SK-N-SH (cell line): ENCODE data around the gene CFAP100. TPM values are rescaled to one million over a fixed set of nuclear protein-coding genes. Genes with fewer than 3 reads are reported as not detected.

Experiments
- CTCF ChIA-PET: fragments of 300-600, 350-600 bp; formaldehyde crosslinking; extraction: SDS; loops from one replicate; lab custom pipeline; 2021; lab: Yijun Ruan, JAX
- POLR2A ChIA-PET: fragments of 350-600 bp; sonication (Branson Sonifier 250); formaldehyde crosslinking; extraction: SDS; loops from one replicate; lab custom pipeline; 2020; ENCODE audit warnings: antibody characterized with exemption, inconsistent platforms; lab: Yijun Ruan, JAX
- DNase-seq: peaks from one replicate; pipeline ENCODE4 v3.0.0; 2012
- H2AFZ ChIP-seq: fragments of 200-600 bp; sonication (generic); 2 replicates; pipeline ENCODE4 v1.8.1; 2016; ENCODE audit warnings: antibody characterized with exemption, mild to moderate bottlenecking, low read depth
- H3F3A ChIP-seq: fragments of 200-600 bp; sonication (generic); replicated peaks from 2 replicates; pipeline ENCODE3; 2016; ENCODE audit warnings: antibody characterized with exemption, mild to moderate bottlenecking; ENCODE audit not compliant: insufficient read depth
- H3K27ac ChIP-seq, 2 experiments: fragments of 200-500 bp in 1 of 2; fragments of 200-600 bp in 1 of 2; sonication (Bioruptor generic) in 1 of 2; sonication (generic), shearing (Covaris generic) in 1 of 2; 2 replicates each; pipeline versions ENCODE4 v1.5.1 to v1.6.1; 2014 to 2016; ENCODE audit warnings: low read depth in 2 of 2, inconsistent platforms in 1 of 2, low read length in 1 of 2, mild to moderate bottlenecking in 1 of 2, mixed read lengths in 1 of 2
- H3K27me3 ChIP-seq: fragments of 200-600 bp; sonication (generic), shearing (Covaris generic); 2 replicates; pipeline ENCODE4 v1.6.1; 2016; ENCODE audit warnings: mixed run types; ENCODE audit not compliant: insufficient read depth
- H3K36me3 ChIP-seq, 2 experiments: fragments of 200-500 bp in 1 of 2; fragments of 200-600 bp in 1 of 2; sonication (Bioruptor generic) in 1 of 2; sonication (generic) in 1 of 2; replicated peaks in 1 of 2; 2 replicates each; pipeline versions ENCODE3 to v1.5.1; 2014 to 2016; ENCODE audit warnings: low read length in 1 of 2, mild to moderate bottlenecking in 1 of 2; ENCODE audit not compliant: insufficient read depth in 2 of 2, control insufficient read depth in 1 of 2
- H3K4me1 ChIP-seq, 2 experiments: fragments of 200-500 bp in 1 of 2; fragments of 200-600 bp in 1 of 2; sonication (Bioruptor generic) in 1 of 2; sonication (generic), shearing (Covaris generic) in 1 of 2; 2 replicates each; pipeline versions ENCODE4 v1.5.1 to v1.6.1; 2014 to 2016; ENCODE audit warnings: low read depth in 1 of 2, low read length in 1 of 2, mixed run types in 1 of 2; ENCODE audit not compliant: insufficient read depth in 2 of 2, control insufficient read depth in 1 of 2
- H3K4me2 ChIP-seq: fragments of 200-600 bp; sonication (generic), shearing (Covaris generic); 2 replicates; pipeline ENCODE4 v1.6.1; 2017; ENCODE audit warnings: mixed run types
- H3K4me3 ChIP-seq, 2 experiments: fragments of 200-500 bp in 1 of 2; fragments of 200-600 bp in 1 of 2; sonication (Bioruptor generic) in 1 of 2; sonication (generic), shearing (Covaris generic) in 1 of 2; 2 replicates each; pipeline versions ENCODE4 v1.5.1 to v1.8.1; 2014 to 2016; ENCODE audit warnings: low read depth in 2 of 2, inconsistent platforms in 1 of 2, low read length in 1 of 2, mild to moderate bottlenecking in 1 of 2, mixed read lengths in 1 of 2, moderate library complexity in 1 of 2
- H3K79me2 ChIP-seq: fragments of 200-600 bp; sonication (generic); 2 replicates; pipeline ENCODE4 v1.8.1; 2017; ENCODE audit warnings: mild to moderate bottlenecking; ENCODE audit not compliant: insufficient read depth
- H3K9ac ChIP-seq: fragments of 200-600 bp; sonication (generic); 2 replicates; pipeline ENCODE4 v1.6.1; 2017; ENCODE audit warnings: mixed run types
- H3K9me2 ChIP-seq: fragments of 200-600 bp; sonication (generic); 2 replicates; pipeline ENCODE4 v1.6.1; 2017; ENCODE audit warnings: mixed run types
- H3K9me3 ChIP-seq: fragments of 200-600 bp; sonication (generic); 2 replicates; pipeline ENCODE4 v1.6.1; 2017; ENCODE audit warnings: mixed run types, mild to moderate bottlenecking, moderate library complexity
- H4K20me1 ChIP-seq: fragments of 200-600 bp; sonication (generic); 2 replicates; pipeline ENCODE4 v1.6.1; 2017; ENCODE audit warnings: mild to moderate bottlenecking, mixed run types; ENCODE audit not compliant: insufficient read depth
- CHD2 ChIP-seq: fragments of 150-350 bp; IDR thresholded peaks from 2 replicates; pipeline ENCODE4 v1.6.1; 2018; ENCODE audit warnings: low read length; ENCODE audit not compliant: partially characterized antibody
- ELF1 ChIP-seq: IDR thresholded peaks from 2 replicates; pipeline ENCODE4 v1.4.0; 2012
- FOSL2 ChIP-seq: IDR thresholded peaks from 2 replicates; pipeline ENCODE4 v1.4.0; 2012; ENCODE audit warnings: low read depth, mild to moderate bottlenecking, moderate library complexity, borderline replicate concordance
- FOXJ3 ChIP-seq: sonication (generic); formaldehyde crosslinking; IDR thresholded peaks from 2 replicates; pipeline ENCODE4 v1.5.1; 2020; ENCODE audit warnings: mild to moderate bottlenecking, missing genetic modification reagents
- GABPA ChIP-seq: IDR thresholded peaks from 2 replicates; pipeline ENCODE4 v1.4.0; 2012; ENCODE audit warnings: low read depth, mild to moderate bottlenecking
- JUND ChIP-seq: IDR thresholded peaks from 2 replicates; pipeline ENCODE4 v1.4.0; 2012
- MAX ChIP-seq: IDR thresholded peaks from 2 replicates; pipeline ENCODE4 v1.4.0; 2012; ENCODE audit warnings: low read depth
- MXI1 ChIP-seq: IDR thresholded peaks from 2 replicates; pipeline ENCODE4 v1.6.1; 2012; ENCODE audit warnings: mild to moderate bottlenecking, low read depth, low read length, improper control_type of control experiment
- NRF1 ChIP-seq: IDR thresholded peaks from 2 replicates; pipeline ENCODE4 v1.6.1; 2012; ENCODE audit warnings: low read depth, mild to moderate bottlenecking, low read length
- PBX3 ChIP-seq: IDR thresholded peaks from 2 replicates; pipeline ENCODE4; 2012
- POLR2AphosphoS5 ChIP-seq: IDR thresholded peaks from 2 replicates; pipeline ENCODE4 v1.6.1; 2012; ENCODE audit warnings: low read depth, low read length
- RAD21 ChIP-seq: IDR thresholded peaks from 2 replicates; pipeline ENCODE4 v1.6.1; 2012; ENCODE audit warnings: mild to moderate bottlenecking, low read length
- RFX5 ChIP-seq: IDR thresholded peaks from 2 replicates; pipeline ENCODE4 v1.6.1; 2012; ENCODE audit warnings: mild to moderate bottlenecking, improper control_type of control experiment, low read length
- RXRA ChIP-seq: IDR thresholded peaks from 2 replicates; pipeline ENCODE4 v1.4.0; 2012; ENCODE audit warnings: low read depth, mild to moderate bottlenecking, borderline replicate concordance
- SMC3 ChIP-seq: IDR thresholded peaks from 2 replicates; pipeline ENCODE4 v1.6.1; 2012; ENCODE audit warnings: low read depth, low read length, improper control_type of control experiment
- TAF1 ChIP-seq: IDR thresholded peaks from 2 replicates; pipeline ENCODE4 v1.6.1; 2012; ENCODE audit warnings: low read depth, mild to moderate bottlenecking, low read length, moderate library complexity, borderline replicate concordance
- TCF12 ChIP-seq: IDR thresholded peaks from 2 replicates; pipeline ENCODE4 v1.4.0; 2012
- TEAD4 ChIP-seq: IDR thresholded peaks from 2 replicates; pipeline ENCODE4 v1.4.0; 2012; ENCODE audit warnings: mild to moderate bottlenecking, borderline replicate concordance; ENCODE audit not compliant: insufficient read depth
- USF2 ChIP-seq: fragments of 150-350 bp; IDR thresholded peaks from 2 replicates; pipeline ENCODE4 v1.6.1; 2017; ENCODE audit warnings: antibody characterized with exemption, low read length, low read depth, borderline replicate concordance
- WGBS: methylation state at CpG from one replicate; pipeline ENCODE4 v1.1.6; 2017; ENCODE audit warnings: low lambda C conversion rate; 5-methylcytosine and 5-hydroxymethylcytosine counted together
- polyA plus RNA-seq, 3 experiments: library from polyadenylated mRNA; depleted of rRNA; stranded (reverse); fragments of >200 nt; gene quantifications; 2 replicates each; pipeline ENCODE4 v1.2.3, GENCODE V29; 2012
- TF ChIP-seq, protein P1 (sequence below): IDR thresholded peaks from 2 replicates; pipeline ENCODE4 v1.6.1; 2012; ENCODE audit warnings: mild to moderate bottlenecking, low read depth, low read length, moderate library complexity

The CFAP100 gene
- polyA plus RNA-seq, 1 of the 3 experiments (the other 2 are of a cell fraction), result not detected

DNA sequence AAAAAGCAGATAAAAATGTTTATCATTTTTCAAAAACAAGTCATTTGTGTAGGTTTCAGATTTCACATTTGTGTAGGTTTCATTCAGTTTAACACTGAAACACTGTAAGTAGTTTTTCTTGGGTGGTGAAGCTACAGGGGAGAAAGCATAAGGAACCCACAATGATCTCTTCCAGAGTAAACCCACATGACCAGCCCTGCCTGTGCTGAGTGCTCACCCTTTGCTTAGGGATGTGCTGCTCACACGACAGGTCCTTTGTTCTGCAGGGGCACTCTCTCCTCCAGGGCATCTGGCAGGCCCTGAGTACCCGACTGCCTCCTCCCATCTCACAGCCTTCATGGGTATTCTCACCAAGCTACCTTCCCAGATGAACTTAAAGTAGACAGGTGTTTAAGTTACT is 52.1 kb downstream of the CFAP100 start (continued):
- TF ChIP-seq, protein P1, sequence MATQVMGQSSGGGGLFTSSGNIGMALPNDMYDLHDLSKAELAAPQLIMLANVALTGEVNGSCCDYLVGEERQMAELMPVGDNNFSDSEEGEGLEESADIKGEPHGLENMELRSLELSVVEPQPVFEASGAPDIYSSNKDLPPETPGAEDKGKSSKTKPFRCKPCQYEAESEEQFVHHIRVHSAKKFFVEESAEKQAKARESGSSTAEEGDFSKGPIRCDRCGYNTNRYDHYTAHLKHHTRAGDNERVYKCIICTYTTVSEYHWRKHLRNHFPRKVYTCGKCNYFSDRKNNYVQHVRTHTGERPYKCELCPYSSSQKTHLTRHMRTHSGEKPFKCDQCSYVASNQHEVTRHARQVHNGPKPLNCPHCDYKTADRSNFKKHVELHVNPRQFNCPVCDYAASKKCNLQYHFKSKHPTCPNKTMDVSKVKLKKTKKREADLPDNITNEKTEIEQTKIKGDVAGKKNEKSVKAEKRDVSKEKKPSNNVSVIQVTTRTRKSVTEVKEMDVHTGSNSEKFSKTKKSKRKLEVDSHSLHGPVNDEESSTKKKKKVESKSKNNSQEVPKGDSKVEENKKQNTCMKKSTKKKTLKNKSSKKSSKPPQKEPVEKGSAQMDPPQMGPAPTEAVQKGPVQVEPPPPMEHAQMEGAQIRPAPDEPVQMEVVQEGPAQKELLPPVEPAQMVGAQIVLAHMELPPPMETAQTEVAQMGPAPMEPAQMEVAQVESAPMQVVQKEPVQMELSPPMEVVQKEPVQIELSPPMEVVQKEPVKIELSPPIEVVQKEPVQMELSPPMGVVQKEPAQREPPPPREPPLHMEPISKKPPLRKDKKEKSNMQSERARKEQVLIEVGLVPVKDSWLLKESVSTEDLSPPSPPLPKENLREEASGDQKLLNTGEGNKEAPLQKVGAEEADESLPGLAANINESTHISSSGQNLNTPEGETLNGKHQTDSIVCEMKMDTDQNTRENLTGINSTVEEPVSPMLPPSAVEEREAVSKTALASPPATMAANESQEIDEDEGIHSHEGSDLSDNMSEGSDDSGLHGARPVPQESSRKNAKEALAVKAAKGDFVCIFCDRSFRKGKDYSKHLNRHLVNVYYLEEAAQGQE, result no peak
- TF ChIP-seq GABPA, result no peak
- no peak for TF ChIP-seq TEAD4
- TF ChIP-seq FOSL2, result no peak
- no peak for TF ChIP-seq SMC3
- TF ChIP-seq JUND, result no peak
- no peak for TF ChIP-seq NRF1
- no peak for TF ChIP-seq POLR2AphosphoS5
- no peak for TF ChIP-seq USF2
- TF ChIP-seq PBX3, result no peak
- no peak for TF ChIP-seq CHD2

GRCh38 chr3:126447456-126448106 is 52.9 kb downstream of the CFAP100 start:
- no peaks in the 10 kb centered on the region for H3K27me3 ChIP-seq
- no peaks in the 10 kb centered on the region for H3K9me3 ChIP-seq
- no peak overlapping the region for H2AFZ ChIP-seq
- no peaks in the 10 kb centered on the region for H3K79me2 ChIP-seq
- no peak overlapping the region for H3K4me3 ChIP-seq
- H3K4me1 ChIP-seq, result peaks cover 0 to 7% of the 10 kb centered on the region in 2 experiments; a peak in 1 of 4 replicates
- WGBS, result 88% methylated on average over 9 of the region's 12 CpGs
- no peak for TF ChIP-seq MAX
- TF ChIP-seq TAF1, result no peak
- no peak for TF ChIP-seq JUND
- no peak for TF ChIP-seq RXRA
- TF ChIP-seq MXI1, result no peak
- no peak for TF ChIP-seq FOXJ3 (CRISPR knock-in tag)
- TF ChIP-seq TCF12, result no peak
- TF ChIP-seq CHD2, result no peak
- no peak for TF ChIP-seq SMC3
- no peak for TF ChIP-seq USF2
- TF ChIP-seq RAD21, result no peak
- TF ChIP-seq ELF1, result no peak
- TF ChIP-seq RFX5, result no peak
- no peaks in the 10 kb centered on the region for H4K20me1 ChIP-seq
- DNase-seq, result no peak
- no peak overlapping the region for H3K9ac ChIP-seq
- no peak overlapping the region for H3K4me2 ChIP-seq
- H3K9me2 ChIP-seq, result no peaks in the 10 kb centered on the region
- no peak overlapping the region for H3K27ac ChIP-seq
- peaks cover 19 to 35% of the 10 kb centered on the region in 2 experiments for H3K36me3 ChIP-seq
- H3F3A ChIP-seq, result no peaks in the 10 kb centered on the region
- ChIA-PET POLR2A (no interaction called here), CTCF (interaction anchor here (0.6 to 1.0 kb wide), 3 partner anchors 25 to 314 kb away, joined by 3 read pairs; partner anchors contain the start of gene ZXDC)
